WTC11 (cell line): ENCODE measurements around the gene NFKBIE. TPM values are rescaled to one million over a fixed set of nuclear protein-coding genes. Genes with fewer than 3 reads are reported as not detected.

Experiments used
- ATF1 ChIP-seq: sonication (generic); formaldehyde crosslinking; IDR thresholded peaks from 2 replicates; pipeline ENCODE4 v1.8.1; 2023; ENCODE audit warnings: mild to moderate bottlenecking, moderate library complexity, missing genetic modification reagents
- CBFB ChIP-seq: sonication (generic); formaldehyde crosslinking; IDR thresholded peaks from 2 replicates; pipeline ENCODE4 v1.8.1; 2022; ENCODE audit warnings: mild to moderate bottlenecking, low read depth, missing genetic modification reagents
- FOXP1 ChIP-seq: sonication (generic); formaldehyde crosslinking; IDR thresholded peaks from 2 replicates; pipeline ENCODE4 v1.8.0; 2022; ENCODE audit warnings: missing genetic modification reagents, mild to moderate bottlenecking, moderate library complexity, borderline replicate concordance
- JUN ChIP-seq: sonication (generic); formaldehyde crosslinking; IDR thresholded peaks from 2 replicates; pipeline ENCODE4 v1.8.0; 2023; ENCODE audit warnings: mild to moderate bottlenecking, missing genetic modification reagents
- KAT7 ChIP-seq: sonication (generic); formaldehyde crosslinking; IDR thresholded peaks from 2 replicates; pipeline ENCODE4 v1.8.1; 2023; ENCODE audit warnings: missing genetic modification reagents, mild to moderate bottlenecking, borderline replicate concordance
- NFE2L1 ChIP-seq: sonication (generic); formaldehyde crosslinking; IDR thresholded peaks from 2 replicates; pipeline ENCODE4 v1.8.1; 2023; ENCODE audit warnings: missing genetic modification reagents
- NR2C2 ChIP-seq: sonication (generic); formaldehyde crosslinking; IDR thresholded peaks from 2 replicates; pipeline ENCODE4 v1.8.0; 2022; ENCODE audit warnings: mild to moderate bottlenecking, missing genetic modification reagents
- PRRX2 ChIP-seq: fragments of 250-450 bp; sonication (Bioruptor Pico); IDR thresholded peaks from 2 replicates; pipeline ENCODE4 v1.8.0; 2021; ENCODE audit warnings: mild to moderate bottlenecking
- RELA ChIP-seq: sonication (generic); formaldehyde crosslinking; IDR thresholded peaks from 2 replicates; pipeline ENCODE4 v1.8.1; 2022; ENCODE audit warnings: missing genetic modification reagents, mild to moderate bottlenecking, borderline replicate concordance
- ZNF138 ChIP-seq: sonication (generic); formaldehyde crosslinking; conservative IDR thresholded peaks from 2 replicates; pipeline ENCODE4 v1.8.1; 2022; ENCODE audit warnings: mild to moderate bottlenecking, moderate library complexity, missing genetic modification reagents
- ZNF317 ChIP-seq: sonication (generic); formaldehyde crosslinking; IDR thresholded peaks from 2 replicates; pipeline ENCODE4 v1.8.1; 2023; ENCODE audit warnings: low read depth, mild to moderate bottlenecking, moderate library complexity, missing genetic modification reagents, borderline replicate concordance
- ZNF423 ChIP-seq: fragments of 250-450 bp; sonication (Bioruptor Pico); IDR thresholded peaks from 2 replicates; pipeline ENCODE4 v2.1.2; 2022; ENCODE audit warnings: mild to moderate bottlenecking, moderate library complexity
- ZNF671 ChIP-seq: fragments of 250-450 bp; sonication (Bioruptor Pico); IDR thresholded peaks from 2 replicates; pipeline ENCODE4 v1.8.0; 2021; ENCODE audit warnings: mild to moderate bottlenecking
- total RNA-seq: library from RNA; stranded (reverse); gene quantifications from 3 replicates; pipeline ENCODE4 v1.2.3, GENCODE V29; 2021
- TF ChIP-seq, protein P1 (sequence below): sonication (generic); formaldehyde crosslinking; IDR thresholded peaks from 2 replicates; pipeline ENCODE4 v1.8.0; 2022; ENCODE audit warnings: mild to moderate bottlenecking, missing genetic modification reagents
- TF ChIP-seq, protein P2 (sequence below): fragments of 250-450 bp; sonication (Bioruptor Pico); IDR thresholded peaks from 2 replicates; pipeline ENCODE4 v1.9.0; 2021; ENCODE audit warnings: mild to moderate bottlenecking
- TF ChIP-seq, protein P3 (sequence below): fragments of 250-450 bp; sonication (Bioruptor Pico); IDR thresholded peaks from 2 replicates; pipeline ENCODE4 v1.9.0; 2021; ENCODE audit warnings: mild to moderate bottlenecking
- TF ChIP-seq, protein P4 (sequence below): sonication (generic); formaldehyde crosslinking; IDR thresholded peaks from 2 replicates; pipeline ENCODE4 v1.8.0; 2022; ENCODE audit warnings: mild to moderate bottlenecking, missing genetic modification reagents
- TF ChIP-seq, protein P5 (sequence below): sonication (generic); formaldehyde crosslinking; IDR thresholded peaks from 2 replicates; pipeline ENCODE4 v1.8.1; 2023; ENCODE audit warnings: mild to moderate bottlenecking, missing genetic modification reagents
- TF ChIP-seq, protein P6 (sequence below): sonication (generic); formaldehyde crosslinking; IDR thresholded peaks from 2 replicates; pipeline ENCODE4 v1.8.1; 2022; ENCODE audit warnings: missing genetic modification reagents, borderline replicate concordance
- TF ChIP-seq, protein P7 (sequence below): sonication (generic); formaldehyde crosslinking; IDR thresholded peaks from 2 replicates; pipeline ENCODE4 v1.8.0; 2022; ENCODE audit warnings: mild to moderate bottlenecking, missing genetic modification reagents
- TF ChIP-seq, protein P8 (sequence below): sonication (generic); formaldehyde crosslinking; IDR thresholded peaks from 2 replicates; pipeline ENCODE4 v1.8.1; 2023; ENCODE audit warnings: mild to moderate bottlenecking, moderate library complexity, missing genetic modification reagents
- TF ChIP-seq, protein P9 (sequence below): sonication (generic); formaldehyde crosslinking; IDR thresholded peaks from 2 replicates; pipeline ENCODE4 v1.8.1; 2022; ENCODE audit warnings: low read depth, mild to moderate bottlenecking, moderate library complexity, missing genetic modification reagents, borderline replicate concordance
- TF ChIP-seq, protein P10 (sequence below): sonication (generic); formaldehyde crosslinking; IDR thresholded peaks from 2 replicates; pipeline ENCODE4 v1.8.1; 2023; ENCODE audit warnings: mild to moderate bottlenecking, missing genetic modification reagents

Gene NFKBIE
- total RNA-seq, 1 experiment from 2014 or later: 10.3 TPM

DNA sequence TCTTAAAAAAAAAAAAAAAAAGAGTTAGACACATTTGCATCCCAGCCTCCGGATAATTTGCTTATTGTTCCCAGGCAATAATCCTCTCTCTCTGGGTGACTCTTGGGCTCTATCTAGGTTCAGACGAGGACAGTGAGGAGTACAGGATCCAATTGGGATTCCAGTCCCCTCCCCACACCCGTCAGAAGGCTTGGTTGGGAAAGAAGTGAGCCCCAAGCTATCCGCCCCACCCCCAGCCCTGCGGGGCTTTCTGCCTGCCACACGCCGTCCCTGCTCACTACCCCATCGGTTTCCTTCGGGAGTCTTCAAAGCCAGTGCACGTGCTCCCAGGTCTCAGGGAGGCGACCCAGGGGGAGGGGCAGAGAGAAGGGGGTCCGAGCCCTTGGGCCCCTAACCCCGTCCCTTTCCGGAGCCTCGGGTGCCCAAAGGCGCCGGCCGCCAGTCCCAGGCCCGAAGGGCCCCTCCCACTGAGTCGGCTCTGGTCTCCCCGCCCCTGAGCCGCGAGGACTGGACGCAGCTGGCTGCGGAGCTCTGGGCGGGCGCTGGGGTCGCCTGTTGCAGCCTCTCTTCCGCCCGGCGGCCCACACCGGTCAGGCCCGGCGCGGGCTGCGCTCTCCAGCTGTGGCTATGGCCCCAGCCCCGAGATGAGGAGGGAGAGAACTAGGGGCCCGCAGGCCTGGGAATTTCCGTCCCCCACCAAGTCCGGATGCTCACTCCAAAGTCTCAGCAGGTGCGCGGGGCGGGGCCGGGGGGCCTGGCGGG is 46.1 kb downstream of the NFKBIE start (continued):
- TF ChIP-seq, protein P1, sequence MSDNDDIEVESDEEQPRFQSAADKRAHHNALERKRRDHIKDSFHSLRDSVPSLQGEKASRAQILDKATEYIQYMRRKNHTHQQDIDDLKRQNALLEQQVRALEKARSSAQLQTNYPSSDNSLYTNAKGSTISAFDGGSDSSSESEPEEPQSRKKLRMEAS (CRISPR knock-in tag): peak; percentile 87
- TF ChIP-seq, protein P2, sequence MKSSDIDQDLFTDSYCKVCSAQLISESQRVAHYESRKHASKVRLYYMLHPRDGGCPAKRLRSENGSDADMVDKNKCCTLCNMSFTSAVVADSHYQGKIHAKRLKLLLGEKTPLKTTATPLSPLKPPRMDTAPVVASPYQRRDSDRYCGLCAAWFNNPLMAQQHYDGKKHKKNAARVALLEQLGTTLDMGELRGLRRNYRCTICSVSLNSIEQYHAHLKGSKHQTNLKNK: no peak
- TF ChIP-seq ZNF423 (peak; percentile 61; the same call in 1 of the 2 replicates), JUN (no peak), NR2C2 (CRISPR knock-in tag) (no peak), ZNF671 (CRISPR knock-in tag) (no peak), ATF1 (CRISPR knock-in tag) (no peak), NFE2L1 (CRISPR knock-in tag) (no peak; the same call in 1 of the 2 replicates), PRRX2 (CRISPR knock-in tag) (no peak), CBFB (no peak), KAT7 (CRISPR knock-in tag) (no peak), ZNF317 (CRISPR knock-in tag) (0 out of 2 replicates have a peak, but pooled peaks have one; percentile 20), FOXP1 (peak; percentile 67), ZNF138 (CRISPR knock-in tag) (no peak), RELA (CRISPR knock-in tag) (no peak)
- TF ChIP-seq, protein P3, sequence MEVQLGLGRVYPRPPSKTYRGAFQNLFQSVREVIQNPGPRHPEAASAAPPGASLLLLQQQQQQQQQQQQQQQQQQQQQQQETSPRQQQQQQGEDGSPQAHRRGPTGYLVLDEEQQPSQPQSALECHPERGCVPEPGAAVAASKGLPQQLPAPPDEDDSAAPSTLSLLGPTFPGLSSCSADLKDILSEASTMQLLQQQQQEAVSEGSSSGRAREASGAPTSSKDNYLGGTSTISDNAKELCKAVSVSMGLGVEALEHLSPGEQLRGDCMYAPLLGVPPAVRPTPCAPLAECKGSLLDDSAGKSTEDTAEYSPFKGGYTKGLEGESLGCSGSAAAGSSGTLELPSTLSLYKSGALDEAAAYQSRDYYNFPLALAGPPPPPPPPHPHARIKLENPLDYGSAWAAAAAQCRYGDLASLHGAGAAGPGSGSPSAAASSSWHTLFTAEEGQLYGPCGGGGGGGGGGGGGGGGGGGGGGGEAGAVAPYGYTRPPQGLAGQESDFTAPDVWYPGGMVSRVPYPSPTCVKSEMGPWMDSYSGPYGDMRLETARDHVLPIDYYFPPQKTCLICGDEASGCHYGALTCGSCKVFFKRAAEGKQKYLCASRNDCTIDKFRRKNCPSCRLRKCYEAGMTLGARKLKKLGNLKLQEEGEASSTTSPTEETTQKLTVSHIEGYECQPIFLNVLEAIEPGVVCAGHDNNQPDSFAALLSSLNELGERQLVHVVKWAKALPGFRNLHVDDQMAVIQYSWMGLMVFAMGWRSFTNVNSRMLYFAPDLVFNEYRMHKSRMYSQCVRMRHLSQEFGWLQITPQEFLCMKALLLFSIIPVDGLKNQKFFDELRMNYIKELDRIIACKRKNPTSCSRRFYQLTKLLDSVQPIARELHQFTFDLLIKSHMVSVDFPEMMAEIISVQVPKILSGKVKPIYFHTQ: no peak
- TF ChIP-seq, protein P4, sequence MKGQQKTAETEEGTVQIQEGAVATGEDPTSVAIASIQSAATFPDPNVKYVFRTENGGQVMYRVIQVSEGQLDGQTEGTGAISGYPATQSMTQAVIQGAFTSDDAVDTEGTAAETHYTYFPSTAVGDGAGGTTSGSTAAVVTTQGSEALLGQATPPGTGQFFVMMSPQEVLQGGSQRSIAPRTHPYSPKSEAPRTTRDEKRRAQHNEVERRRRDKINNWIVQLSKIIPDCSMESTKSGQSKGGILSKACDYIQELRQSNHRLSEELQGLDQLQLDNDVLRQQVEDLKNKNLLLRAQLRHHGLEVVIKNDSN (CRISPR knock-in tag): peak; percentile 21; the same call in 1 of the 2 replicates
- TF ChIP-seq, protein P5, sequence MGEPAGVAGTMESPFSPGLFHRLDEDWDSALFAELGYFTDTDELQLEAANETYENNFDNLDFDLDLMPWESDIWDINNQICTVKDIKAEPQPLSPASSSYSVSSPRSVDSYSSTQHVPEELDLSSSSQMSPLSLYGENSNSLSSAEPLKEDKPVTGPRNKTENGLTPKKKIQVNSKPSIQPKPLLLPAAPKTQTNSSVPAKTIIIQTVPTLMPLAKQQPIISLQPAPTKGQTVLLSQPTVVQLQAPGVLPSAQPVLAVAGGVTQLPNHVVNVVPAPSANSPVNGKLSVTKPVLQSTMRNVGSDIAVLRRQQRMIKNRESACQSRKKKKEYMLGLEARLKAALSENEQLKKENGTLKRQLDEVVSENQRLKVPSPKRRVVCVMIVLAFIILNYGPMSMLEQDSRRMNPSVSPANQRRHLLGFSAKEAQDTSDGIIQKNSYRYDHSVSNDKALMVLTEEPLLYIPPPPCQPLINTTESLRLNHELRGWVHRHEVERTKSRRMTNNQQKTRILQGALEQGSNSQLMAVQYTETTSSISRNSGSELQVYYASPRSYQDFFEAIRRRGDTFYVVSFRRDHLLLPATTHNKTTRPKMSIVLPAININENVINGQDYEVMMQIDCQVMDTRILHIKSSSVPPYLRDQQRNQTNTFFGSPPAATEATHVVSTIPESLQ (CRISPR knock-in tag): no peak
- TF ChIP-seq, protein P6, sequence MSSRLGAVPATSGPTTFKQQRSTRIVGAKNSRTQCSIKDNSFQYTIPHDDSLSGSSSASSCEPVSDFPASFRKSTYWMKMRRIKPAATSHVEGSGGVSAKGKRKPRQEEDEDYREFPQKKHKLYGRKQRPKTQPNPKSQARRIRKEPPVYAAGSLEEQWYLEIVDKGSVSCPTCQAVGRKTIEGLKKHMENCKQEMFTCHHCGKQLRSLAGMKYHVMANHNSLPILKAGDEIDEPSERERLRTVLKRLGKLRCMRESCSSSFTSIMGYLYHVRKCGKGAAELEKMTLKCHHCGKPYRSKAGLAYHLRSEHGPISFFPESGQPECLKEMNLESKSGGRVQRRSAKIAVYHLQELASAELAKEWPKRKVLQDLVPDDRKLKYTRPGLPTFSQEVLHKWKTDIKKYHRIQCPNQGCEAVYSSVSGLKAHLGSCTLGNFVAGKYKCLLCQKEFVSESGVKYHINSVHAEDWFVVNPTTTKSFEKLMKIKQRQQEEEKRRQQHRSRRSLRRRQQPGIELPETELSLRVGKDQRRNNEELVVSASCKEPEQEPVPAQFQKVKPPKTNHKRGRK: no peak
- TF ChIP-seq, protein P7, sequence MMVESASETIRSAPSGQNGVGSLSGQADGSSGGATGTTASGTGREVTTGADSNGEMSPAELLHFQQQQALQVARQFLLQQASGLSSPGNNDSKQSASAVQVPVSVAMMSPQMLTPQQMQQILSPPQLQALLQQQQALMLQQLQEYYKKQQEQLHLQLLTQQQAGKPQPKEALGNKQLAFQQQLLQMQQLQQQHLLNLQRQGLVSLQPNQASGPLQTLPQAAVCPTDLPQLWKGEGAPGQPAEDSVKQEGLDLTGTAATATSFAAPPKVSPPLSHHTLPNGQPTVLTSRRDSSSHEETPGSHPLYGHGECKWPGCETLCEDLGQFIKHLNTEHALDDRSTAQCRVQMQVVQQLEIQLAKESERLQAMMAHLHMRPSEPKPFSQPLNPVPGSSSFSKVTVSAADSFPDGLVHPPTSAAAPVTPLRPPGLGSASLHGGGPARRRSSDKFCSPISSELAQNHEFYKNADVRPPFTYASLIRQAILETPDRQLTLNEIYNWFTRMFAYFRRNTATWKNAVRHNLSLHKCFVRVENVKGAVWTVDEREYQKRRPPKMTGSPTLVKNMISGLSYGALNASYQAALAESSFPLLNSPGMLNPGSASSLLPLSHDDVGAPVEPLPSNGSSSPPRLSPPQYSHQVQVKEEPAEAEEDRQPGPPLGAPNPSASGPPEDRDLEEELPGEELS: no peak
- TF ChIP-seq, protein P8, sequence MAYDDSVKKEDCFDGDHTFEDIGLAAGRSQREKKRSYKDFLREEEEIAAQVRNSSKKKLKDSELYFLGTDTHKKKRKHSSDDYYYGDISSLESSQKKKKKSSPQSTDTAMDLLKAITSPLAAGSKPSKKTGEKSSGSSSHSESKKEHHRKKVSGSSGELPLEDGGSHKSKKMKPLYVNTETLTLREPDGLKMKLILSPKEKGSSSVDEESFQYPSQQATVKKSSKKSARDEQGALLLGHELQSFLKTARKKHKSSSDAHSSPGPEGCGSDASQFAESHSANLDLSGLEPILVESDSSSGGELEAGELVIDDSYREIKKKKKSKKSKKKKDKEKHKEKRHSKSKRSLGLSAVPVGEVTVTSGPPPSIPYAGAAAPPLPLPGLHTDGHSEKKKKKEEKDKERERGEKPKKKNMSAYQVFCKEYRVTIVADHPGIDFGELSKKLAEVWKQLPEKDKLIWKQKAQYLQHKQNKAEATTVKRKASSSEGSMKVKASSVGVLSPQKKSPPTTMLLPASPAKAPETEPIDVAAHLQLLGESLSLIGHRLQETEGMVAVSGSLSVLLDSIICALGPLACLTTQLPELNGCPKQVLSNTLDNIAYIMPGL (CRISPR knock-in tag): peak; percentile 17; the same call in 1 of the 2 replicates
- TF ChIP-seq, protein P9, sequence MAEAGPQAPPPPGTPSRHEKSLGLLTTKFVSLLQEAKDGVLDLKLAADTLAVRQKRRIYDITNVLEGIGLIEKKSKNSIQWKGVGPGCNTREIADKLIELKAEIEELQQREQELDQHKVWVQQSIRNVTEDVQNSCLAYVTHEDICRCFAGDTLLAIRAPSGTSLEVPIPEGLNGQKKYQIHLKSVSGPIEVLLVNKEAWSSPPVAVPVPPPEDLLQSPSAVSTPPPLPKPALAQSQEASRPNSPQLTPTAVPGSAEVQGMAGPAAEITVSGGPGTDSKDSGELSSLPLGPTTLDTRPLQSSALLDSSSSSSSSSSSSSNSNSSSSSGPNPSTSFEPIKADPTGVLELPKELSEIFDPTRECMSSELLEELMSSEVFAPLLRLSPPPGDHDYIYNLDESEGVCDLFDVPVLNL: no peak
- TF ChIP-seq, protein P10, sequence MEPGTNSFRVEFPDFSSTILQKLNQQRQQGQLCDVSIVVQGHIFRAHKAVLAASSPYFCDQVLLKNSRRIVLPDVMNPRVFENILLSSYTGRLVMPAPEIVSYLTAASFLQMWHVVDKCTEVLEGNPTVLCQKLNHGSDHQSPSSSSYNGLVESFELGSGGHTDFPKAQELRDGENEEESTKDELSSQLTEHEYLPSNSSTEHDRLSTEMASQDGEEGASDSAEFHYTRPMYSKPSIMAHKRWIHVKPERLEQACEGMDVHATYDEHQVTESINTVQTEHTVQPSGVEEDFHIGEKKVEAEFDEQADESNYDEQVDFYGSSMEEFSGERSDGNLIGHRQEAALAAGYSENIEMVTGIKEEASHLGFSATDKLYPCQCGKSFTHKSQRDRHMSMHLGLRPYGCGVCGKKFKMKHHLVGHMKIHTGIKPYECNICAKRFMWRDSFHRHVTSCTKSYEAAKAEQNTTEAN (CRISPR knock-in tag): peak; percentile 47; the same call in 1 of the 2 replicates
